HG03280 (cell line): ENCODE data around the gene GRAMD2B.
A peak's percentile ranks its signal among the peaks of the same experiment; 100 is the strongest.

Experiments used
- ATAC-seq: cut with Tn5 transposase; IDR thresholded peaks from one replicate; pipeline ENCODE4 v1.9.1; 2021; ENCODE audit warnings: mild to moderate bottlenecking, moderate library complexity; ENCODE audit not compliant: unreplicated experiment

The GRAMD2B gene

DNA sequence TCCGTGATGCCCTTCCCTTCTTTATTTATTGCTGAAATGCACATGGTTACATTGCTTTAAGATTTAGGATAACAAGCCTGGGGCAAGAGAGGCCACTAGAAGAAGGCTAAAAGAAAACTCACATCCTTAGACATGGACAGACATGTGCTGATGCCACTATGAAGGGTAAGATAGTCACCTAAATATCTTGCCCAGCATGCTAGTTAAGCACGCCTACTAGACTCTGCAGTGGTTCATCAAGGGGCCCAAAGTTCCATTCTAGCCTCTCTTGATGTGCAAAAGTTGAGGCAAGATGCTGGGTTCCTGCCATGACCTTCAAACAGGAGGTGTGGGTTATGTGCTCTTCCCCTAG is 49.3 kb downstream of the GRAMD2B start:
- no peak for ATAC-seq

DNA sequence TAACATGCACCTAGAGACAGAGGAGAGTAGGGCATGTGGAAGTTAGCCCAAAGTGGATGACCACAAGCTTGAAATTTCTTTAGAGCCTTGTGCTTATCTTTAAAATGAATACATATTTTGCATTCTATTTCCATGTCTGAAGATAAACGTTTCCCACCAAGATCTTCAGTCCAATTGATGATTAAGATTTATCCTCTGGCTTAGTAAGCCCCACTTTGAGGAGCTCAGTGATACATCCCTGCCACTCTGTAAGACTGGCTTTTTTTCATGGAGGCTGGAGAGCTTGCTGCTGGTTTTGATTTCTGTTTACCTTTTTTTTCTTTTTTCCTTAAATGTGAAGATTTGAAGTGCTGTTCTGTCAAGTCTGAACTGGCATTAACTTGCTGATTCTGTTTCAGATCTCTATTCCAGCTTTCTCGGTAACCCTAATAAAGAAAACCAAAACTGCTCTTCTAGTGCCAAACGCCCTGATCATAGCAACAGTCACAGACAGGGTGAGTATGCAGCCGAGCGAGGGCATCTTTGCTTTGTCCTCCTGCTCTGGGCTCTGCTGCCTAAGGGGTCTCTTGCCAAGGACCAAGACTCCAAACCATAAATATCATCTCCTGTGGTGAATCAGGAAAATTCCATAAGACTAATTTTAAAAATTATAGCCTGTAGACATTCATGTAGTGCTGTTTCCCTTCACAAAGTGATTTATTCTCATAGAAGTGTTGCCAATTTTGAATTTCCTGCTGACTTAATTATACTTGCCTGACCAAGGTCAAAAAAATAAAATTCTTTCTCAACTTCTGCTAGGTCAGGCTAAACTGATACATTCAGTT is 54.3 kb downstream of the GRAMD2B start:
- no peak for ATAC-seq

DNA sequence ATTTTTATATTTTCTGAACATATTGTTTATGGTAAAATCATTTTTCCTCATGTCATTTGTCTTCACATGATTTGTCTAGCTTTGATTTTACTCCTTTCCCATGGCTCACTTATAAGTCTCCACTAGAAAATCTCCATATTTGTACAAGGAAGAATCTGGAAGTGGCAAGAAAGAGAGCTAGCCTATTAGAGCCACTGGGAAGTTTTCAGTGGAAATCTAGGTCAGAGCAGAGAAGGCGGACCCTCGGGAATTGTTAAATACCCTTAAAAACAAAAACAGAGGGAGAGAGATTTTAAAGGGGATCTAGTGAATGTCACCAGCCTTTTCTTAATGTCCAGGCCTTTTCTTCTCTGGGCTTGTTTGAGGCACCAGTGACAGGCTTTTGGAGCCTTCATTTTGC is 56.6 kb downstream of the GRAMD2B start:
- ATAC-seq: no peak

DNA sequence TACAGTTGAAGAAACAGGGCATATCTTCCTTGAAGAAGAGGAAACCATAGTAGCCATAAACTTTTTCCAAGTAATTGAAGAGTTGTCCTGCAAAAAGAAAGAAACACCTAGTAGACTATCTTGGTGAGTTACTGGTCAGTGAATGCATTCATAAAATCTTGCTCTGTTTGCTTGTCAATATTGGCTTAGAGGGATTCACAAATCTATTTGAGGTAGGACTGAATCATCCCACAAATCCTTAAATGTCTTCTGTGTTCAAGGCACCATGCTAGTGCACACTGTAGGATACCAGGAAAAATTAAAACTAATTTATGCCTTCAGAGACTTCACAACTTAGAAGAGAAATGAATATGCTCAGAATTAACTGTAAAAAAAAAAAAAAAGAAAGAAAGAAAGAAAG is 57.6 kb downstream of the GRAMD2B start:
- no peak for ATAC-seq

DNA sequence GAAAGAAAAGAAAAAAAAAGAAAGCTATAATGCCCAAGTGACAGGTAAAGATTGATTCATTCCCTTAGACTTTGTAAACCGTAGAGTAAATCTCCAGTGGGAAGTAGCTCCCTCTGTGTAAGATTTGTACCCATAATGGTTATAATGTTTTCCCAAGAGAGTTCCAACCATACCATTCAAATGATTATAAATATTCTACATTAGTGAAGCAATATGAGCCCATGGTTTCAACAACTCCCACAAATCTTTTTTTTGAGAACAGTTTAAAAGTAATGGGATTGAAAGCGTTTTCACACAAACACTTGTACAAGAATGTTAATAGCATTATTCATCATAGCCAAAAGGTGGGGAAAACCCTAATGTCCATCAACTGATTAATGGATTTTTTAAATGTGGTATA is 58.0 kb downstream of the GRAMD2B start:
- ATAC-seq: no peak

DNA sequence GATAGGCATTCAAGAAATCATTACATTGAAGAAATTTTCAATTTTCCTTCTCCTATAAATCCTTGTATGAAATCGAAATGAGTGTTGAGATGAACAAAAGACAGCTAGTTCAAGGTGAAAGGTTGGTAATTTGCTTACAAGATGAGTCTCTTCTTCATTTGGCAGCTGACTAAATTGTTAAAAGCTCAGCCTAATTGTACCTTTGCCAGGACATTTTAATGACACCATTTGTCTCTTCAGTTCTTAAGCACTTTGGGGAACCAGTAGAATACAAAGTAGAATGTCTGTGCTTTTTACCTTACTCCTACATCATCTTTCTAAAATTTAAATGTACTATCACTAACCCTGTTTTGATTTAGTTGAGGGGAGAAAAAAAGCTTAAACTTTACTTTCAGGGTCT is 59.4 kb downstream of the GRAMD2B start:
- no peak for ATAC-seq

DNA sequence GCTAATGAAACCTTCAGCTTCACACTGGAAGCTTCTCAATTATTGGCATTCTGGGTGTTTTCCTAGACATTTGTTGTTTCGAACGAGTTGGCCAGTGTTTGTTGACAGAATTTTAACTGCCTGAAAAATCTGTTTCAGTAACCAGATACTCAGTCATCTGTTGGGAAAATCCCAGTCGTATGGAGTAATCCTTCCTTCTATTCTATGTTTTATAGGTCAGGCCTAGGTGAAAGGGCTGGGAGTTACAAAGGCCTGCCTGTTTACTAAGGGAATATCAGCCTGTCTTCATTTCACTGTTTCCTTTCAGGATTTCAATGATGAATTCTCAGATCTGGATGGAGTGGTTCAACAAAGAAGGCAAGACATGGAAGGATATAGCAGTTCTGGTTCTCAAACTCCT is 59.9 kb downstream of the GRAMD2B start:
- ATAC-seq: no peak

DNA sequence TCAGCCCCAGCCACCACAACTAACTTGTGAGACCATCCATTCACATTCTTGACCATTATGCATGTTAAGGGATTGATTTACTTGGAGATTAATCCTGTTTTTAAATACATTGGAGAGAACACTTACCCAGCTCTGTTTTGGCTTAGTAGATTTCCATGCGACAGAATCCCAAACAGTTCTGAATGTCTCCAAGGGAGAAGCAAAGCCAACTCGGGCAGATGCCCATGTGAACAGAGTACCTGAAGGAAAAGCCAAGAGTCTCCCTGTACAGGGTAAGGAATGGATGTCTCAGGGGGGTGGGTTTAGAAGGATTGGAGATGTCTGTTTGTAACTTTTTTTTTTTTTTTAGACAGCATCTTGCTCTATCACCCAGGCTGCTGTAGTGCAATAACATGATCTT is 61.0 kb downstream of the GRAMD2B start:
- no peak for ATAC-seq

DNA sequence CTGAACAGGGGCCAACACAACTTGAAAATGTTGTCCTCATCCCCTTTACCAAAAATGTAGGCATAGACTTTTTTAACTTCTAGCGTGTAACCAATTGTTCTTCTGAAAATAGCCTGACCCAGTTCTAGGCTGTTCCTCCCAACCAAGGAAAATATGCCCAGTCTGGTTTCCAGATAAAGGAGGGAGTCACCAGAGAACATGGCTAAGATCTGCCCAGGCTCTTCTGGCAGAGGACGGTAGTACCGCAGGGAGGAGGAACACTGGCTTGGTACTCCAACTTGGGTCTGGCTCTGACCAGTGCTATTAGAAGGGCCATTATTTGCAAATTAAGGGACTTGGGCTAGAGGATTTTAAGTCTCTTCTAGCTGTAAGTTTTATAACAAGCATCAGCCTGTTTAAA is 63.1 kb downstream of the GRAMD2B start:
- ATAC-seq: no peak

DNA sequence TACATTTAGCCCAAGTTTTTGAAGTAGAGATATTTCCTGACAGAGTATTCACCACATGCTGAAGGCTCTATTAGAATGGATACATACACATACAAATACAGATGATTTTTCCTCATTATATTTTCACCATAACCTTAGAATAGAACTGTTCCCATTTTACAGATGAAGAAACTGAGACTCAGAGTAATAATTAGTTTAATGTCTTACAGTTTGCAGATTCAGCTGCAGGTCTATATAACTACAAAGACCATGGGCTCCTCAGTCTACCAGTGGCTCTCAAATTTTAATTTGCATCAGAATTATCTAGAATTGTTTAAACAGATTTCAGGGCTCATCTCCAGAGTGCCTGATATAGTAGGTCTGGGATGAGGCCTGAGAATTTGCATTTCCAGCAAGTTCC is 64.4 kb downstream of the GRAMD2B start:
- no peak for ATAC-seq

DNA sequence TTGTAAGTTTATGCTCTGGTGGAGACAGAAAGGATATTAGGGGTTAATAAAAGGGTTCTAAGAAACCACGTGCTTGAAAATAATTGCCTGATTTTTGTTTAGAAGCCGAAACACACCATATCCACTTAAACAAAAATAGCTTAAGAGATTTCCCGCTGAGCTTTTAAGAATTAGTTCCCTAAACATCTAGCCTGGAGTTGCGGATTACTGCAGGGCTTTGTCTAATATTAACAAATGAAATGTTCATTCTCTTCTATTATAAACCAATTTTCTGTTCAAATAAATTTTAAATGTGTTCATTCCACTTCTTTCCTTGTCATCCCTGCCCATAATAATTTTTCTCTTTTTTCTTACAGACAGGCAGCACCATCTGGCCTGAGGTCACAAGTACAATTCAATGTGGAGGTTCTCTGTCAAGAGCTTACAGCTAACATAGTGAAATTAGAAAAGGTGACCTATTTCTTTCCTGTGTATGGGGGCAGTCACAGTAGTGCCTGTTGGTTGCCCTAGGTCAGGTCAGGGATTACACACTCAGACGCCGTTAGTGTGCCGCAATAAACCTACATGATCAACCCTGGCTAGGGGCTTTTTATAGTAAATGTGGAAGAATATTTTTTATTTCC is 65.3 kb downstream of the GRAMD2B start:
- ATAC-seq: no peak

DNA sequence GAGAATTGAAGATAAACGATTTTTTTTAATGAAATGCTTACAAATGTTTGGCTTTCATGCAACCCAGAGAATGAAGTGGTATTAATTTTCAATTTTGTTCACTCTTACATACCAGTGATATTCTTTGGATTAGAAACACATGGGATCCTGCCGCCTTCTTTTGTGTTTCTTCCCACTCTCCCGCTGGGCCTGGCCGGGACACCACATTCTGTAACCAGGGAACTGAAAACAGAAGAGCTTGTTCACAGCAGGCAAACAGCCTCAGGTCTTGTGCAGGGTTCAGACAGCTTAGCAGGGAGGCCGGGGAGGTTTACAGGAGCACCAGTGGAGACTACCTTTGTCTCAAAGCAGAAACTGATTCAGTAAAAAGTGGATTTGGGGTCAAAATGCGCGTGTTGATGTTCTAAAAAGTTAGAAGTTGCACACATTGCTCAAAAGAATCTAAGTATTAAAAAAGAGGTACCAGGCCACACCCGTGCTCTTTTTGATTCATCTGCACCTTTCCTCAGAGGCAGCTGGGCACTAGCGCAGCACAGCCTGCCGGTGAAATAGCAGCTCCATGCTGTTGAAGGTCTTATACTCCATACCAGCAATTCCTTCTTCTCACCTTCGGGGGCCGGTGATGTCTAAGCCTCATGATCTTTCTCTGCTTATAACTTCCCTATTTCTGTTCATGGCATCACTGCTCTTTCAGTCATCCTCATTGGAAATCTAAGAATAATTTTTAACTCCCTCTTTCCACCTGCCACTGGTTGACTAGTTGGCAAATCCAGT is 67.1 kb downstream of the GRAMD2B start:
- ATAC-seq: no peak

DNA sequence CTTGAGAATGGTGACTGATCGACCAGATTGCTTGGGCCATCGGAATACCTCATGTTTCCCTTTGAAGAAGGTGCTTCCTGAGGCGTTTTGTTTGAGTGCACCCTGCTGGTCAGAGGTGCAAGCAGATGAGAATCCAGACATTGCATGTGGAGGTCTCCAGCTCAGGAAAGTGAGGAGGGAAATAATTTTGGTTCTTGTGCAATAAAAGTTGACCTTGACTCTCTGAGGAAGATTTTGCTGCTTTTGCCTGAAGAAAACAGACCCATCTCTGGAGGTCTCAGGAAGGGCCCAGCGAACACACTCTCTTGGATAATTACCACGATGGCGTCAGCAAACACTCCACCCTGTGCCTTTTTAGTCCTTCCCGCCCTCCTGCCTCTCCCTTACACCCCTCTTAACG is 69.7 kb downstream of the GRAMD2B start:
- ATAC-seq: no peak

DNA sequence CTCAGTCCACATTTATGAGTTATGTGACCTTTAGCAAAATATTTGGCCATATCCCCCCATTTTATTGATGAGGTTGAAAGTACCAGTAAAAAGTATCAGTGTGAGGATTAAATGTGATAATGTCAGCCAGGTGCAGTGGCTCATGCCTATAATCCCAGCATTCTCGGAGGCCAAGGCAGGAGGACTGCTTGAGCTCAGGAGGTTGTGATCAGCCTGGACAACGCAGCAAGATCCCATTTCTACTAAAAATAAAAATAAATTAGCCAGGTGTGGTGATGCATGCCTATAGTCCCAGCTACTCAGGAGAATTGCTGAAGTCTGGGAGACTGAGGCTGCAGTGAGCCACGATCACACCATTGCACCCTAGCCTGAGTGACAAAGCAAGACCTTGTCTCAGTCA is 71.2 kb downstream of the GRAMD2B start:
- ATAC-seq: no peak

DNA sequence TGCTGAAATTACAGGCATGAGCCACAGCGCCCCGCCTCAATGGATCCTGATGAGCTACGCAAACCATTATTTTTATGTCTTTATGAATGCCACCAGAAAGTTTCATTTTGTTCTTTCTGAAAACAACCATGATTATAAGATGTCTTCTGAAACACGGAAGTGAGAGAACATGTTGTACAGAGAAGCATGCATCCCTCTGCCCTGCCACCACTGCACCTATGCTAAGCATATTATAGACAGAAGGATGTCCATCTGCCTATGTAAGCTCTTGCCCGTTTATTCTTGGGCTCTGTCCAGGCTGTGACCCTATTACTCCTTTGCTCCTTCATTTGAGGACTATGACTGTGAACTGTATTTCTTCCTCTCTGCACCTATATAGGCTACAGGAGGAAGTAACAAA is 74.3 kb downstream of the GRAMD2B start:
- ATAC-seq: no peak

DNA sequence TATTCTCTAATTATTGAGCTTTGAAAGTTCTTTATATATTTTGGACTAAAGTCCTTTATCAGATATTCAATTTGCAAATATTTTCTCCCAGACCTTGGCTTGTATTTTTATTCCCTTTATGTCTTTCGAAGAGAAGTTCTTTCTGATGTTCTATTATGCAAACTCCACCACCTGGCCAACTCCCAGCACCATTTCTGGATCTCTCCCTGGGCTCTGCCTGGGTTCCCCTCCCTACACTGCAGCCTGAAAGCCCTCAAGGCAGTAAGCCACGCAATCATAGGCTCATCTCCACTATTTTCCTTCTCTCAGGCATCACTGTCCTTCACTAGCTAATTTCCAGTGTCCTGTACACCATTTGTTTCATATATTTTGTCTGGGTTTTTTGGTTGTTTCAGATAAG is 76.1 kb downstream of the GRAMD2B start:
- ATAC-seq: no peak

DNA sequence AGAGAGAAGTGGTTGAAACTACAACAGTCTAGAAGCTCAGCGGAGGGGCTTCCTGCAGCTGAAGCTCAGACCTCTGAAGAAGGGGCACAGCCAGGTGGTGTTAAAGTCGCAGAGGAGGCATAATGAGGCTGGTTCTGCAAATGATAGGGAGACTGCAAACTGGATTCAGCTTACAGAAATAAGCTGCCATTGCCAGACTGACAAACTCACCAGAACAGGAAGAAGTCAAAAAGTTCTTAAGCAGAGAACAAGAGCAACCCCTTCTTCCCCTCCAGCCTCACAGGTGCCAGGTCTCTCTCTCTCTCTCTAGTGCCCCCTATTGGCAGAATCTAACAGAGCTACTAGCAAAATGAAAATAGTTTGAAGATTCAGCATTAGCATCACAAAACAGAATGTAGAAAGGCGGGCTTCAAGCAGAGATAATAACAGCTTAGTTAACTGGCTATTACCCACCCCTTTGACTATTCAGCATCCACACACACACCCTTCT is 76.7 kb downstream of the GRAMD2B start:
- ATAC-seq: peak; percentile 66

DNA sequence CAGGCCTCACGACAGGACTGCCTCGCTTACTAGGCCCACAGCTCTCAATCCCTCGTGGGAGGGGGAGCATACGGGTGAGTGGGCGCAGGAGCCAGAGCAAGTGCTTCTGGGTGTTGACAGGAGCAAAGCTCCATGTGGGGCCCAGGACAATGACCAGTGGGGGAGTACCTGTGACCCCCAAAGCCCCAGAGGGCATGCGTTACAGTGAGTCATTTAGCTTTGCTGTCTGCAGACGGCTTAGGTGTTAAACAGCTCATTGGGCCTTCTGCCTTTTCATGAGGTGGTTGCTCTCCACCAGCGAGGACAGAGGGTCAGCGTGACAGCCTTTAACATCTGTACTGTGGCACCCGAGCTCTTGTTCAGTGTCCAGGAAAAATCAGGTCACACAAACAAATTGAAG is 78.2 kb downstream of the GRAMD2B start:
- ATAC-seq: no peak

DNA sequence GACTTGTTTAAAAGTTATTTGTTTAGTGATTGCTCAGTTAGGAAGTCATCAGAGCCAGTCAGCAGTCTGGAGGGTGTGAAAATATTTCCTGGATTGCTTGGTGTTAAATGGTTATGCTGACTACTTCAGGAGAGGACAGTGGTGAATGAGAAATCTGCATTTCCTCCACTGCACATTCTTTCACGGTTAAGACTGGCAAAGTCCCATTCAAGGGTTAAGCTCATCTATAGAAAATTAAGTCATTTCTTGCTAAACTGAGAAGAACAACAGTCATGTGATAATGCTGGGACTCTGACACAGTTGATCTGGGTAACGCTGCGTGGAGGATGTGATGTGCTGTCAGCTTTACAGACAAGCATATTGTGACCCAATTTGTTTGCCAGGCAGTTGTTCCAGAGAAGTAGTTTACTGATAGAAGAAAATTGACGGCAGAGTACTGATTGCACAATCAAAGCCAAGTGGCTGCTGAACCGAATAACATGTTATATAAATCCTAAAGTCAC is 80.4 kb downstream of the GRAMD2B start:
- ATAC-seq: no peak

DNA sequence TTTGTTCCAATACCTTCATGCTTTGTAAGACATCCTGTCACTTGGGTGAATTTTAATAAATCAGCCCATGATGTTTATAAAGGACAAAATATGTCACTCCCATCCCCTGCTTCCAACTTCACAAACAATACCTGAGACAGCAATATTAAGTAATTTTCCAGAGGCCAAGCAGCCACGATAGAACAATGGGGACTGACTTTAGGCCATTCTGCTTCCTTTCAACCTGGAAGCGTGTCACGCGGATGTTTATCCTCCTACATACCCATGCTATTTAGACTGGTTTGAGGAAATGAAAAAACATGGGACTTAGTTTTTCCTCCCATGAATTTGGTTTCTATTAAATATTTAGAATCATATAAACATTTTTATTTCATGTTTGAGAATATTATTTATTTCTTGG is 82.9 kb downstream of the GRAMD2B start:
- no peak for ATAC-seq

DNA sequence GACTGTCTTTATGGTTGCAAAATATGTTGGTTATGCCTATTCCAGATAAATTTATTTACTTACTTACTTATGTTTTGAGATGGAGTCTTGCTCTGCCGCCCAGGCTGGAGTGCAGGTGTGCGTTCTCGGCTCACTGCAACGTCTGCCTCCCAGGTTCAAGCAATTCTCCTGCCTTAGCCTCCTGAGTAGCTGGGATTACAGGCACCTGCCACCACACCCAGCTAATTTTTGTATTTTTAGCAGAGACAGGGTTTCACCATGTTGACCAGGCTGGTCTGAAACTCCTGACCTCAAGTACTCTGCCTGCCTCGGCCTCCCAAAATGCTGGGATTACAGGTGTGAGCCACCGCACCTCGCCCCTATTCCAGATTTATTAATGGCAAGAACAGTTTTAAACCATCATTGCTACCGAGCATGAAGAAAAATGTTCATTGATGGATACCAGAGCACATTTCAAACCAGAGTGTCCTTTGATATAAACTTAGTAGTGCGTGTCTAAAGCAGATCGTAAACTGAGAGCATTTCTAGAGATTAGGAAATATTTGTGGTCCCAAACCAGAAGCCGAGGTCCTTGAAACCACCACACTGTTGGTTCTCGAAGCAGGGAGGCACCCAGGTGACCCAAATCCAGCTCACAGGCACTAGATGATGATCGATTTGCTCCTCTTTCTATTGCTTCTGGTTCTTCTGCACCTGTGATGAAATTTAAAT is 85.2 kb downstream of the GRAMD2B start:
- no peak for ATAC-seq
